Stimulated activated CD8-positive, alpha-beta memory T cell treated with anti-CD3 and anti-CD28 coated beads, Interleukin-7, amount 100 ng/mL, for 4 hours (primary cell): ENCODE measurements around the gene UBALD2.
"Not testable (repeated sequence)": the region's sequence is repeated elsewhere in the genome, so short reads cannot be mapped to it uniquely, and the experiment has no call there.

ENCODE experiments used
- DNase-seq, 2 donors: peaks; one replicate each; pipeline ENCODE4 v3.0.0-alpha.2; 2020; ENCODE audit warnings: low read depth in 2 of 2

The UBALD2 gene

GRCh38 chr17:76244721-76245120, 20.4 kb upstream of the UBALD2 start:
- not testable (repeated sequence) for DNase-seq

GRCh38 chr17:76246080-76247066, 18.8 kb upstream of the UBALD2 start:
- no peak for DNase-seq

- DNase-seq, result no peak
These were observed 17.8 kb upstream of the UBALD2 start for GRCh38 chr17:76247304-76247703.

- no peak for DNase-seq
These were observed 16.9 kb upstream of the UBALD2 start for GRCh38 chr17:76248013-76248782.

GRCh38 chr17:76250141-76250540, 15.0 kb upstream of the UBALD2 start:
- DNase-seq, result no peak

- no peak for DNase-seq
These were observed 13.6 kb upstream of the UBALD2 start for GRCh38 chr17:76251478-76252039.

GRCh38 chr17:76252040-76252954, 12.9 kb upstream of the UBALD2 start:
- DNase-seq, result no peak

GRCh38 chr17:76252967-76253766, 12.0 kb upstream of the UBALD2 start:
- not testable (repeated sequence) for DNase-seq

- DNase-seq, result no peak
These were observed 11.3 kb upstream of the UBALD2 start for GRCh38 chr17:76253841-76254240.

GRCh38 chr17:76254275-76254674, 10.9 kb upstream of the UBALD2 start:
- DNase-seq, result no peak

- DNase-seq, result no peak
These were observed 9.2 kb upstream of the UBALD2 start for GRCh38 chr17:76255801-76256429.

- DNase-seq, result not testable (repeated sequence)
These were observed 8.6 kb upstream of the UBALD2 start for GRCh38 chr17:76256430-76257050.

GRCh38 chr17:76260220-76260619, 4.9 kb upstream of the UBALD2 start:
- DNase-seq, result no peak

GRCh38 chr17:76260669-76261068, 4.5 kb upstream of the UBALD2 start:
- DNase-seq, result no peak

- no peak for DNase-seq
These were observed 3.5 kb upstream of the UBALD2 start for GRCh38 chr17:76261421-76262215.

GRCh38 chr17:76262732-76263344, 2.3 kb upstream of the UBALD2 start:
- DNase-seq, result no peak

GRCh38 chr17:76263896-76264295, 1.3 kb upstream of the UBALD2 start:
- DNase-seq, result no peak

GRCh38 chr17:76264425-76264754, 758 bp upstream of the UBALD2 start:
- DNase-seq, result no peak
